H9 (cell line): ENCODE results near the gene SLC15A3. TPM values are rescaled to one million over a fixed set of nuclear protein-coding genes. Genes with fewer than 3 reads are reported as not detected.

Experiments
- DNase-seq: peaks from one replicate; pipeline ENCODE4 v3.0.0-alpha.2; 2017
- H2AFZ ChIP-seq: one replicate; pipeline ENCODE4 v1.6.1; 2013; ENCODE audit warnings: mild to moderate bottlenecking, low read length, control low read depth, moderate library complexity
- H2AK5ac ChIP-seq: 2 replicates; pipeline ENCODE4 v1.6.1; 2013; ENCODE audit warnings: low read length, control low read depth, mixed read lengths; ENCODE audit not compliant: insufficient read length
- H2BK120ac ChIP-seq: one replicate; pipeline ENCODE4 v1.6.1; 2013; ENCODE audit warnings: low read depth, mild to moderate bottlenecking, low read length, control low read depth, inconsistent platforms; ENCODE audit not compliant: poor library complexity, severe bottlenecking
- H2BK12ac ChIP-seq: 2 replicates; pipeline ENCODE4 v1.6.1; 2013; ENCODE audit warnings: low read length, control low read depth, mixed read lengths, low read depth; ENCODE audit not compliant: insufficient read length
- H2BK15ac ChIP-seq: 2 replicates; pipeline ENCODE4 v1.6.1; 2013; ENCODE audit warnings: low read depth, low read length, control low read depth
- H2BK20ac ChIP-seq: one replicate; pipeline ENCODE4 v1.6.1; 2013; ENCODE audit warnings: low read depth, mild to moderate bottlenecking, low read length, control low read depth, inconsistent platforms; ENCODE audit not compliant: poor library complexity, severe bottlenecking
- H2BK5ac ChIP-seq: 2 replicates; pipeline ENCODE4 v1.6.1; 2013; ENCODE audit warnings: low read length, control low read depth, mixed read lengths; ENCODE audit not compliant: insufficient read length
- H3K14ac ChIP-seq: 2 replicates; pipeline ENCODE4 v1.6.1; 2013; ENCODE audit warnings: low read length, control low read depth; ENCODE audit not compliant: insufficient read depth
- H3K18ac ChIP-seq: 2 replicates; pipeline ENCODE4 v1.6.1; 2013; ENCODE audit warnings: low read depth, mild to moderate bottlenecking, mixed read lengths, low read length, control low read depth; ENCODE audit not compliant: insufficient read length
- H3K23ac ChIP-seq: 2 replicates; pipeline ENCODE4 v1.6.1; 2013; ENCODE audit warnings: low read length, control low read depth, mixed read lengths, low read depth; ENCODE audit not compliant: insufficient read length
- H3K23me2 ChIP-seq: 2 replicates; pipeline ENCODE4 v1.6.1; 2013; ENCODE audit warnings: low read depth, mild to moderate bottlenecking, mixed read lengths, low read length, control low read depth; ENCODE audit not compliant: insufficient read length, poor library complexity, severe bottlenecking
- H3K27ac ChIP-seq: 2 replicates; pipeline ENCODE4 v1.5.1; 2013; ENCODE audit warnings: low read length, control low read depth, mixed read lengths, low read depth; ENCODE audit not compliant: insufficient read length
- H3K27me3 ChIP-seq: 2 replicates; pipeline ENCODE4 v1.6.1; 2013; ENCODE audit warnings: low read length, control low read depth, inconsistent platforms; ENCODE audit not compliant: insufficient read depth
- H3K4ac ChIP-seq: 2 replicates; pipeline ENCODE4 v1.6.1; 2013; ENCODE audit warnings: low read depth, mild to moderate bottlenecking, control low read depth, inconsistent platforms, low read length, moderate library complexity
- H3K4me1 ChIP-seq: 2 replicates; pipeline ENCODE4 v1.6.1; 2013; ENCODE audit warnings: low read length, control low read depth, inconsistent platforms; ENCODE audit not compliant: insufficient read depth
- H3K4me2 ChIP-seq: 2 replicates; pipeline ENCODE4 v1.6.1; 2013; ENCODE audit warnings: low read length, control low read depth, mixed read lengths; ENCODE audit not compliant: insufficient read length, insufficient read depth
- H3K56ac ChIP-seq: 2 replicates; pipeline ENCODE4 v1.6.1; 2013; ENCODE audit warnings: low read depth, mild to moderate bottlenecking, mixed read lengths, low read length, control low read depth; ENCODE audit not compliant: insufficient read length
- H3K79me1 ChIP-seq: 2 replicates; pipeline ENCODE4 v1.6.1; 2013; ENCODE audit warnings: low read depth, mild to moderate bottlenecking, moderate library complexity, low read length, control low read depth, inconsistent platforms; ENCODE audit not compliant: insufficient read depth, poor library complexity, severe bottlenecking
- H3K79me2 ChIP-seq: 2 replicates; pipeline ENCODE4 v1.6.1; 2013; ENCODE audit warnings: low read length, control low read depth, inconsistent platforms; ENCODE audit not compliant: insufficient read depth
- H3K9ac ChIP-seq: 2 replicates; pipeline ENCODE4 v1.6.1; 2013; ENCODE audit warnings: low read length, control low read depth, mixed read lengths; ENCODE audit not compliant: insufficient read length; ENCODE audit errors: extremely low read depth
- H3K9me3 ChIP-seq: one replicate; pipeline ENCODE4 v1.6.1; 2013; ENCODE audit warnings: low read depth, low read length, inconsistent platforms; ENCODE audit not compliant: control insufficient read depth
- H3T11ph ChIP-seq: one replicate; pipeline ENCODE4 v1.6.1; 2013; ENCODE audit warnings: mild to moderate bottlenecking, low read length, control low read depth, inconsistent platforms
- H4K20me1 ChIP-seq: one replicate; pipeline ENCODE4 v1.6.1; 2013; ENCODE audit not compliant: control insufficient read depth, insufficient read length, insufficient read depth
- H4K5ac ChIP-seq: 2 replicates; pipeline ENCODE4 v1.6.1; 2013; ENCODE audit warnings: low read depth, mild to moderate bottlenecking, mixed read lengths, low read length, control low read depth; ENCODE audit not compliant: insufficient read length
- H4K8ac ChIP-seq: replicated peaks from 2 replicates; pipeline ENCODE4 v1.6.1; 2013; ENCODE audit warnings: low read length, control low read depth, mixed read lengths, low read depth; ENCODE audit not compliant: insufficient read length
- H4K91ac ChIP-seq: 2 replicates; pipeline ENCODE4 v1.6.1; 2013; ENCODE audit warnings: low read depth, mild to moderate bottlenecking, moderate library complexity, mixed read lengths, low read length, control low read depth; ENCODE audit not compliant: insufficient read length
- H3K27ac Mint-ChIP-seq, 3 experiments: 2 replicates in 2 of 3; 3 replicates in 1 of 3; pipeline ENCODE4 v1.8.0; 2020 to 2021; ENCODE audit warnings: mixed read lengths in 3 of 3, mild to moderate bottlenecking in 1 of 3, moderate library complexity in 1 of 3
- H3K27me3 Mint-ChIP-seq: 2 replicates; pipeline ENCODE4 v1.8.0; 2021; ENCODE audit warnings: low read depth, mild to moderate bottlenecking, moderate library complexity, mixed read lengths
- H3K36me3 Mint-ChIP-seq, 3 experiments: 2 replicates in 2 of 3; 3 replicates in 1 of 3; pipeline ENCODE4 v1.8.0; 2020 to 2021; ENCODE audit warnings: low read depth in 3 of 3, mixed read lengths in 3 of 3; ENCODE audit not compliant: insufficient read depth in 1 of 3
- H3K4me1 Mint-ChIP-seq, 2 experiments: 2 replicates each; pipeline ENCODE4 v1.8.0; 2020; ENCODE audit warnings: mixed read lengths in 2 of 2
- H3K4me3 Mint-ChIP-seq, 2 experiments: 2 replicates in 1 of 2; 3 replicates in 1 of 2; pipeline ENCODE4 v1.8.0; 2020 to 2021; ENCODE audit warnings: mild to moderate bottlenecking in 2 of 2, mixed read lengths in 2 of 2, moderate library complexity in 1 of 2
- H3K9me3 Mint-ChIP-seq, 2 experiments: 2 replicates in 1 of 2; 3 replicates in 1 of 2; pipeline ENCODE4 v1.8.0; 2020; ENCODE audit warnings: mild to moderate bottlenecking in 2 of 2, mixed read lengths in 2 of 2, moderate library complexity in 1 of 2
- CTCF ChIP-seq: fragments of 200-600 bp; sonication (generic); conservative IDR thresholded peaks from 3 replicates; pipeline ENCODE4 v1.8.0; 2021; ENCODE audit warnings: antibody characterized with exemption, mild to moderate bottlenecking
- WGBS: extraction: QIAGEN DNeasy Blood & Tissue Kit; methylation state at CpG from one replicate; pipeline ENCODE4 v1.1.7; 2013; ENCODE audit warnings: missing lambda C conversion rate, low lambda C conversion rate, mixed read lengths; ENCODE audit not compliant: insufficient read length; ENCODE audit errors: extremely low coverage; 5-methylcytosine and 5-hydroxymethylcytosine counted together
- total RNA-seq: library from RNA; stranded (reverse); gene quantifications from 2 replicates; pipeline ENCODE4 v1.2.1, GENCODE V29; 2021

Gene SLC15A3
- total RNA-seq, 1 experiment from 2014 or later: 7.0 TPM

GRCh38 chr11:60995798-60996197 is 43.8 kb upstream of the SLC15A3 start:
- Histone ChIP-seq H4K8ac (no peak overlapping the region), H3K4ac (no peak overlapping the region), H3K79me1 (no peaks in the 10 kb centered on the region), H3K9ac (no peak overlapping the region), H3K79me2 (no peaks in the 10 kb centered on the region), H3K18ac (no peak overlapping the region), H2AFZ (no peak overlapping the region), H3K9me3 (no peaks in the 10 kb centered on the region), H3K27me3 (no peaks in the 10 kb centered on the region), H3K14ac (no peak overlapping the region), H4K20me1 (no peaks in the 10 kb centered on the region), H4K91ac (no peak overlapping the region), H3K4me1 (no peaks in the 10 kb centered on the region), H3K56ac (no peak overlapping the region), H2BK5ac (no peak overlapping the region), H4K5ac (no peak overlapping the region), H2BK12ac (no peak overlapping the region), H2BK20ac (no peak overlapping the region), H3T11ph (no peak overlapping the region), H3K4me2 (no peak overlapping the region), H2BK120ac (no peak overlapping the region), H3K27ac (no peak overlapping the region), H2AK5ac (no peak overlapping the region), H3K23ac (no peak overlapping the region), H2BK15ac (no peak overlapping the region), H3K23me2 (no peaks in the 10 kb centered on the region)
- peaks cover 0 to 4% of the 10 kb centered on the region in 2 experiments; a peak in 1 of 4 replicates for H3K4me1 Mint-ChIP-seq
- WGBS: no CpG with 5 or more reads among the region's 7 CpGs
- H3K9me3 Mint-ChIP-seq: no peaks in the 10 kb centered on the region
- H3K27me3 Mint-ChIP-seq: peaks cover 48% of the 10 kb centered on the region
- DNase-seq: no peak
- H3K4me3 Mint-ChIP-seq: no peak overlapping the region
- no peak for TF ChIP-seq CTCF
- no peak overlapping the region for H3K27ac Mint-ChIP-seq
- no peaks in the 10 kb centered on the region for H3K36me3 Mint-ChIP-seq
